Gastroesophageal sphincter (tissue), 3 donors: ENCODE results near the gene SPON1.
"Not testable (repeated sequence)": the region's sequence is repeated elsewhere in the genome, so short reads cannot be mapped to it uniquely, and the experiment has no call there.

Experiments used
- POLR2A ChIP-seq, 2 donors: fragments of 450-650 bp; IDR thresholded peaks; one replicate each; pipeline ENCODE4 v1.6.1; 2017; ENCODE audit warnings: antibody characterized with exemption in 2 of 2, mild to moderate bottlenecking in 2 of 2, moderate library complexity in 1 of 2
- POLR2AphosphoS5 ChIP-seq: sonication (generic); formaldehyde crosslinking; IDR thresholded peaks from one replicate; pipeline ENCODE4 v1.6.1; 2017; ENCODE audit warnings: antibody characterized with exemption
- TF ChIP-seq, protein P1 (sequence below), 4 experiments: fragments of 200-600 bp in 2 of 4; fragments of 450-650 bp in 2 of 4; sonication (generic) in 1 of 4; IDR thresholded peaks; one replicate each; pipeline ENCODE4 v1.5.1; 2017 to 2019; ENCODE audit warnings: antibody characterized with exemption in 4 of 4, mild to moderate bottlenecking in 2 of 4, moderate library complexity in 2 of 4

DNA sequence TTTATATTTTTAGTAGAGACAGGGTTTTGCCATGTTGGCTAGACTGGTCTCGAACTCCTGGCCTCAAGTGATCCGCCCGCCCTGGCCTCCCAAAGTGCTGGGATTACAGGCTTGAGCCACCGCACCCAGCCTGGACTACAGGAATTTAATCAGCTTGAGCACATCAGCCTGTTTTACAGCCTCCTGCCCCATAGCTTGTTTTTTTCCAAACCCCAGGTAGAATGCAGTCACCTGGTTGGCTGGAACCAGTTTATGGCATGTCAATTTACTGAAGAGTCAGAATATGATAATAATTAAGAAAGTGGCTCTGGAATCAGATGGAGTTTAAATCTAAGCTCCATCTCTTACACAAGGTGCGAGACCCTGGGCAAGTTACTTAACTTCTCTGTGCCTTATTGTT is 36.2 kb upstream of the SPON1 start:
- TF ChIP-seq, protein P1, sequence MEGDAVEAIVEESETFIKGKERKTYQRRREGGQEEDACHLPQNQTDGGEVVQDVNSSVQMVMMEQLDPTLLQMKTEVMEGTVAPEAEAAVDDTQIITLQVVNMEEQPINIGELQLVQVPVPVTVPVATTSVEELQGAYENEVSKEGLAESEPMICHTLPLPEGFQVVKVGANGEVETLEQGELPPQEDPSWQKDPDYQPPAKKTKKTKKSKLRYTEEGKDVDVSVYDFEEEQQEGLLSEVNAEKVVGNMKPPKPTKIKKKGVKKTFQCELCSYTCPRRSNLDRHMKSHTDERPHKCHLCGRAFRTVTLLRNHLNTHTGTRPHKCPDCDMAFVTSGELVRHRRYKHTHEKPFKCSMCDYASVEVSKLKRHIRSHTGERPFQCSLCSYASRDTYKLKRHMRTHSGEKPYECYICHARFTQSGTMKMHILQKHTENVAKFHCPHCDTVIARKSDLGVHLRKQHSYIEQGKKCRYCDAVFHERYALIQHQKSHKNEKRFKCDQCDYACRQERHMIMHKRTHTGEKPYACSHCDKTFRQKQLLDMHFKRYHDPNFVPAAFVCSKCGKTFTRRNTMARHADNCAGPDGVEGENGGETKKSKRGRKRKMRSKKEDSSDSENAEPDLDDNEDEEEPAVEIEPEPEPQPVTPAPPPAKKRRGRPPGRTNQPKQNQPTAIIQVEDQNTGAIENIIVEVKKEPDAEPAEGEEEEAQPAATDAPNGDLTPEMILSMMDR (IDR thresholded peaks at IDR 0.05): not testable (repeated sequence)
- TF ChIP-seq POLR2AphosphoS5; POLR2A (IDR thresholded peaks at IDR 0.05): not testable (repeated sequence)
